Endodermal cell (in vitro differentiated cells): Measurements from ENCODE around the gene DMWD. TPM values are rescaled to one million over a fixed set of nuclear protein-coding genes. Genes with fewer than 3 reads are reported as not detected.

Experiments used
- DNase-seq: peaks from one replicate; pipeline ENCODE4 v3.0.0-alpha.2; 2017
- H3K27ac ChIP-seq: 2 replicates; pipeline ENCODE4 v1.5.1; 2013; ENCODE audit warnings: mild to moderate bottlenecking, low read depth, low read length, moderate library complexity
- H3K27me3 ChIP-seq: 2 replicates; pipeline ENCODE4 v1.6.1; 2013; ENCODE audit warnings: mild to moderate bottlenecking, low read length, moderate library complexity; ENCODE audit not compliant: insufficient read depth, control insufficient read depth, poor library complexity, severe bottlenecking
- H3K36me3 ChIP-seq: 2 replicates; pipeline ENCODE4 v1.7.0; 2013; ENCODE audit warnings: mild to moderate bottlenecking, low read length, moderate library complexity; ENCODE audit not compliant: control insufficient read depth, insufficient read depth
- H3K4me1 ChIP-seq: one replicate; pipeline ENCODE4 v1.7.0; 2013; ENCODE audit warnings: low read length; ENCODE audit not compliant: control insufficient read depth, insufficient read depth
- H3K4me3 ChIP-seq: 2 replicates; pipeline ENCODE4 v1.5.1; 2013; ENCODE audit warnings: mild to moderate bottlenecking, low read length, moderate library complexity
- H3K9ac ChIP-seq: 2 replicates; pipeline ENCODE4 v1.6.1; 2013; ENCODE audit warnings: mild to moderate bottlenecking, low read length, moderate library complexity; ENCODE audit not compliant: poor library complexity, severe bottlenecking; ENCODE audit errors: extremely low read depth
- H3K9me3 ChIP-seq: 2 replicates; pipeline ENCODE4 v1.6.1; 2013; ENCODE audit warnings: mild to moderate bottlenecking, low read length, moderate library complexity; ENCODE audit not compliant: control insufficient read depth
- H3K27ac Mint-ChIP-seq: 2 replicates; pipeline ENCODE4 v1.8.0; 2020; ENCODE audit warnings: mixed read lengths
- H3K27me3 Mint-ChIP-seq: 2 replicates; pipeline ENCODE4 v1.8.0; 2021; ENCODE audit warnings: mild to moderate bottlenecking, mixed read lengths; ENCODE audit not compliant: insufficient read depth
- H3K36me3 Mint-ChIP-seq: 2 replicates; pipeline ENCODE4 v1.8.0; 2020; ENCODE audit warnings: low read depth, mixed read lengths
- H3K4me1 Mint-ChIP-seq: 2 replicates; pipeline ENCODE4 v1.8.0; 2020; ENCODE audit warnings: mixed read lengths
- H3K4me3 Mint-ChIP-seq: 2 replicates; pipeline ENCODE4 v1.8.0; 2020; ENCODE audit warnings: mild to moderate bottlenecking, moderate library complexity, mixed read lengths
- H3K9me3 Mint-ChIP-seq: 2 replicates; pipeline ENCODE4 v1.8.0; 2020; ENCODE audit warnings: mild to moderate bottlenecking, mixed read lengths
- WGBS, 2 experiments: methylation state at CpG; one replicate each; pipeline versions ENCODE4 v1.1.5 to v1.1.7; 2013; ENCODE audit warnings: missing lambda C conversion rate in 2 of 2, mixed read lengths in 1 of 2; ENCODE audit not compliant: insufficient coverage in 1 of 2, insufficient read length in 1 of 2; 5-methylcytosine and 5-hydroxymethylcytosine counted together
- total RNA-seq, 2 donors: library from RNA; stranded (reverse); fragmentation: NEBNext Ultra II Directional in 1 of 2; extraction: Animal tissue kit (Norgen Biotek cat#: 25700) in 1 of 2; gene quantifications; 2 replicates in 1 of 2; 3 replicates in 1 of 2; pipeline ENCODE4 v1.2.1, GENCODE V29; 2021
- TF ChIP-seq, protein P1 (sequence below): fragments of 200-600 bp; sonication (generic); conservative IDR thresholded peaks from 2 replicates; pipeline ENCODE4 v1.5.0; 2021; ENCODE audit warnings: antibody characterized with exemption, mild to moderate bottlenecking

Gene DMWD
- total RNA-seq, 2 donors from 2014 or later = 86.4 to 86.9 TPM

DNA sequence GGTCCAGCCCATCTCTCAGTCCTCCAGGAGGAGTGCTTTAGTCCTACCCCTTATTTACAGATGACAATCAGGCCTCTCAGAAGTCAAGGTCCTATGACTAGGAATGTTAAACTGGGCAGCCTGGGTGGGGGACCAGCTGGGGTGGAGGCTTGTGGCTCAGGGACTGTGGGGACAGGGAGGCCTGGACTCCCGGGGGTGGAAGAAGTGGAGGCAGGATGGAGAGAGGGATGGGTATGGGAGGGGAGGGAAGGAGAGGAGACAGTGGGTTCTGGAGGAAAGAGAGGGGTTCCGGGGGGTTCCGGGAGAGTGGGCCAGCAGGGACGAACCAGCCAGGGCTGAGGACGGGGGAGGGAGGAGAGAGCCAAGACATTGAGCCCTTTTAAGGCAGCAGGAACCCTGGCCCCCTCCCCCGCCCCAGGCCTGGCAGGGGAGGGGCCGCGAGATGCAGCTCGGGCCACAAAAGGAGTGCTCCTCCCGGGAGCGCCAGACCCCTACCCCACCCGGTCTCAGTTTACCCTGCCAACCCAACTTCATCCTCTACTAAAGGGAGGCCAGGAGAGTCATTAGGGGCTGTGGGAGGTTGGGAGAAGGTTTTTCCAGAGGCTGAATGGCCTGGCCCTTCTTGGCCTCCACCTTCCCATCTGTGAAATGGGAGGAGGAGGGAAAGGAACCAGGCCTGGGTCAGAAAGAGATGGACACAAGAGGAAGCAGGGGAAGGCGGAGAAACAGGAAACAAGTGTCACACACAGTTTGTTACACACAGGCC lies 12.0 kb downstream of the DMWD start:
- TF ChIP-seq, protein P1, sequence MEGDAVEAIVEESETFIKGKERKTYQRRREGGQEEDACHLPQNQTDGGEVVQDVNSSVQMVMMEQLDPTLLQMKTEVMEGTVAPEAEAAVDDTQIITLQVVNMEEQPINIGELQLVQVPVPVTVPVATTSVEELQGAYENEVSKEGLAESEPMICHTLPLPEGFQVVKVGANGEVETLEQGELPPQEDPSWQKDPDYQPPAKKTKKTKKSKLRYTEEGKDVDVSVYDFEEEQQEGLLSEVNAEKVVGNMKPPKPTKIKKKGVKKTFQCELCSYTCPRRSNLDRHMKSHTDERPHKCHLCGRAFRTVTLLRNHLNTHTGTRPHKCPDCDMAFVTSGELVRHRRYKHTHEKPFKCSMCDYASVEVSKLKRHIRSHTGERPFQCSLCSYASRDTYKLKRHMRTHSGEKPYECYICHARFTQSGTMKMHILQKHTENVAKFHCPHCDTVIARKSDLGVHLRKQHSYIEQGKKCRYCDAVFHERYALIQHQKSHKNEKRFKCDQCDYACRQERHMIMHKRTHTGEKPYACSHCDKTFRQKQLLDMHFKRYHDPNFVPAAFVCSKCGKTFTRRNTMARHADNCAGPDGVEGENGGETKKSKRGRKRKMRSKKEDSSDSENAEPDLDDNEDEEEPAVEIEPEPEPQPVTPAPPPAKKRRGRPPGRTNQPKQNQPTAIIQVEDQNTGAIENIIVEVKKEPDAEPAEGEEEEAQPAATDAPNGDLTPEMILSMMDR = no peak
- H3K4me1 ChIP-seq = peaks cover 11% of the 10 kb centered on the region
- WGBS, 2 experiments = 53 to 100% methylated on average over 1 to 9 of the region's 13 CpGs
- Mint-ChIP-seq H3K27ac (no peak overlapping the region), H3K27me3 (peaks cover 6% of the 10 kb centered on the region), H3K9me3 (no peaks in the 10 kb centered on the region), H3K36me3 (peaks cover 31% of the 10 kb centered on the region), H3K4me3 (no peak overlapping the region), H3K4me1 (peaks cover 9% of the 10 kb centered on the region)
- no peak overlapping the region for H3K27ac ChIP-seq
- no peak for DNase-seq
- H3K27me3 ChIP-seq = no peaks in the 10 kb centered on the region
- no peaks in the 10 kb centered on the region for H3K9me3 ChIP-seq
- H3K9ac ChIP-seq = no peak overlapping the region
- H3K4me3 ChIP-seq = no peak overlapping the region
- peaks cover 21% of the 10 kb centered on the region for H3K36me3 ChIP-seq

DNA sequence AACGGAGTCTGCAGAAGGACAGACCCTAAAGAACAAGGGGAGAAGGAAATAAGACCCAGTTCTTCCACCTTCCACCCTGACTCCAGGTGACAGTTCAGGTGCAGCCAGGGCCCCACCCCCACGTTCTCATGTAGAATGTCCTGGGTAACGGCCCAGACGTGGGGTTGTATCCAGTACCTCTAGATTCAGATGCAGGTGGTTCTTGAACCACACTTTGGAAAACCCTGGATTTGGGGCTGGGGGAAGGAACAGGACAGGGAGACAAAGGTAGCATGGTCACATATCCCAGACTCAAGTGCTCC lies 12.5 kb downstream of the DMWD start:
- H3K9ac ChIP-seq = no peak overlapping the region
- H3K9me3 Mint-ChIP-seq = no peaks in the 10 kb centered on the region
- H3K36me3 ChIP-seq = peaks cover 21% of the 10 kb centered on the region
- H3K9me3 ChIP-seq = no peaks in the 10 kb centered on the region
- H3K27me3 ChIP-seq = no peaks in the 10 kb centered on the region
- H3K4me3 Mint-ChIP-seq = no peak overlapping the region
- peaks cover 6% of the 10 kb centered on the region for H3K27me3 Mint-ChIP-seq
- peak; percentile 65 for DNase-seq
- peaks cover 11% of the 10 kb centered on the region for H3K4me1 ChIP-seq
- H3K4me1 Mint-ChIP-seq = peaks cover 9% of the 10 kb centered on the region
- H3K27ac Mint-ChIP-seq = no peak overlapping the region
- H3K27ac ChIP-seq = no peak overlapping the region
- WGBS, 2 experiments = 69 to 77% methylated on average over 3 to 4 of the region's 4 CpGs
- no peak overlapping the region for H3K4me3 ChIP-seq
- TF ChIP-seq, protein P1 = no peak
- H3K36me3 Mint-ChIP-seq = peaks cover 29% of the 10 kb centered on the region

DNA sequence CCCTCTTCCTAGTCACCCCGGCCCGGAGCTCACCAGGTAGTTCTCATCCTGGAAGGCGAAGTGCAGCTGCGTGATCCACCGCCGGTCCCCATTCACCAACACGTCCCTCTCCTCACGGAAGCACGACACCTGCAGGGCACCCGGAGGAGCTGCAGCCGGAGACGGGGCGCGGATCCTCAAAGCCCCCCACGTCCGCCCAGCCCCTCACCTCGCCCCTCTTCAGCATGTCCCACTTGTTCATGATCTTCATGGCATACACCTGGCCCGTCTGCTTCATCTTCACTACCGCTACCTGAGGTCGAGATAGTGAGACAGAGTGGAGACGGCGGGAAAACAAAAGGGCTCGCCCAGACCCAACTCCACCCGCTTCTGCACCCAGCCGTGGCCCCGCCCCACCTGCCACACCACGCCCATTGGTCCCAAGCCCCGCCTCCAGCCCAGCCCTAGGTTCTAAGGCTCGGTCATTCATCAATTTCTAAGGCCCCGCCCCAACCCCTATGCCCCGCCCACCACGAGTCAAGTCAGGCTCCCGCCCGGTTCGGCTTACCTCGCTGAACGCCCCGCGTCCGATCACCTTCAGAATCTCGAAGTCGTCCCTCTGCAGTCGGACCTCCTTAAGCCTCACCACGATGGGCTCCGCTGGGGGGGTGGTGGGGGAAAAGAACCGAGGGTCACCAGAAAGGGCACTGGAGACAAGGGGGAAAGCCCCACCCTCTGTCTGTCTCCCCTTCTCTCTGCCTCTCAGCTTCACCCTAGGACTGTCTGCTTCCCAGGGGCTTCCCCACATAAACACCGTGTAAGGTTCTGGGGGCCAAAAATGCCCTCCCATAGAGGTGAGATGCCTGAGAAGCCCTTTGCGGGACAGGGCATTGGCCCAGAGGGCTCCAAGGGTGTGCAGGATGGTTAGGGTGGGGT lies 13.2 kb downstream of the DMWD start:
- peaks cover 11% of the 10 kb centered on the region for H3K4me1 ChIP-seq
- Mint-ChIP-seq H3K9me3 (no peaks in the 10 kb centered on the region), H3K36me3 (peaks cover 35% of the 10 kb centered on the region), H3K27me3 (peaks cover 6% of the 10 kb centered on the region), H3K27ac (peak overlapping the region; percentile 75), H3K4me1 (peaks cover 9% of the 10 kb centered on the region), H3K4me3 (peak overlapping the region; percentile 50)
- 4 to 9% methylated on average over 21 to 48 of the region's 48 CpGs for WGBS, 2 experiments
- H3K9me3 ChIP-seq = no peaks in the 10 kb centered on the region
- TF ChIP-seq, protein P1 = peak; percentile 90
- H3K27ac ChIP-seq = no peak overlapping the region
- H3K9ac ChIP-seq = no peak overlapping the region
- DNase-seq = peak; percentile 100
- peaks cover 21% of the 10 kb centered on the region for H3K36me3 ChIP-seq
- peak overlapping the region; percentile 63 for H3K4me3 ChIP-seq
- H3K27me3 ChIP-seq = no peaks in the 10 kb centered on the region
